Natural killer cell treated with Interleukin-12 subunit alpha and Interleukin-12 subunit beta and Interleukin-15 and Interleukin-18, amount 100 ng/mL, for 72 hours (primary cell): ENCODE data around the gene BFAR. TPM values are rescaled to one million over a fixed set of nuclear protein-coding genes. Genes with fewer than 3 reads are reported as not detected.
"Not testable (repeated sequence)": the region's sequence is repeated elsewhere in the genome, so short reads cannot be mapped to it uniquely, and the experiment has no call there.

Experiments
- ATAC-seq, 2 donors: fragments of 150-1000 bp; cut with Tn5 transposase in 1 of 2; sonication (Bioruptor Pico), chemical (Tn5 transposase) in 1 of 2; 2 replicates each; pipeline ENCODE4 v1.10.0; 2021
- DNase-seq: peaks from one replicate; pipeline ENCODE4 v3.0.0; 2022; ENCODE audit warnings: low spot score
- H3K27ac Mint-ChIP-seq, 2 donors: 1 replicate in 1 of 2; 2 replicates in 1 of 2; pipeline ENCODE4 v1.8.0; 2022; ENCODE audit warnings: mixed read lengths in 2 of 2, mild to moderate bottlenecking in 1 of 2, moderate library complexity in 1 of 2
- H3K27me3 Mint-ChIP-seq, 2 donors: 1 replicate in 1 of 2; 2 replicates in 1 of 2; pipeline ENCODE4 v1.8.0; 2022; ENCODE audit warnings: mixed read lengths in 2 of 2
- H3K36me3 Mint-ChIP-seq: one replicate; pipeline ENCODE4 v1.8.0; 2022; ENCODE audit warnings: mixed read lengths
- H3K4me1 Mint-ChIP-seq, 2 donors: 1 replicate in 1 of 2; 2 replicates in 1 of 2; pipeline ENCODE4 v1.8.0; 2022; ENCODE audit warnings: low read depth in 2 of 2, mixed read lengths in 2 of 2, mild to moderate bottlenecking in 1 of 2
- H3K4me3 Mint-ChIP-seq: one replicate; pipeline ENCODE4 v1.8.0; 2022; ENCODE audit warnings: mixed read lengths
- H3K9me3 Mint-ChIP-seq: 2 replicates; pipeline ENCODE4 v1.8.0; 2022; ENCODE audit warnings: mixed read lengths
- total RNA-seq, 2 donors: library from RNA; stranded (reverse); gene quantifications; one replicate each; pipeline ENCODE4 v1.2.3, GENCODE V29; 2022

The BFAR gene
- total RNA-seq, 2 donors from 2014 or later = 67.0 to 94.4 TPM

GRCh38 chr16:14649816-14650215, 17.1 kb downstream of the BFAR start:
- no peak overlapping the region for H3K27ac Mint-ChIP-seq
- peaks cover 13% of the 10 kb centered on the region for H3K36me3 Mint-ChIP-seq
- H3K4me1 Mint-ChIP-seq = peaks cover 0 to 7% of the 10 kb centered on the region in 2 donors
- H3K9me3 Mint-ChIP-seq = no peaks in the 10 kb centered on the region
- DNase-seq (no peak), ATAC-seq (no peak)
- no peak overlapping the region for H3K4me3 Mint-ChIP-seq
- H3K27me3 Mint-ChIP-seq = no peaks in the 10 kb centered on the region

GRCh38 chr16:14650629-14651028, 17.9 kb downstream of the BFAR start:
- H3K27ac Mint-ChIP-seq = no peak overlapping the region

GRCh38 chr16:14652726-14653125, 20.0 kb downstream of the BFAR start:
- H3K4me3 Mint-ChIP-seq = no peak overlapping the region
- H3K4me1 Mint-ChIP-seq = peaks cover 0 to 8% of the 10 kb centered on the region in 2 donors
- DNase-seq = no peak
- no peaks in the 10 kb centered on the region for H3K9me3 Mint-ChIP-seq
- H3K36me3 Mint-ChIP-seq = peaks cover 13% of the 10 kb centered on the region
- peak overlapping the region in 1 of 2 donors; percentile 12 for H3K27ac Mint-ChIP-seq
- no peak for ATAC-seq
- H3K27me3 Mint-ChIP-seq = no peaks in the 10 kb centered on the region

More at GRCh38 chr16:14650629-14651028, 17.9 kb downstream of the BFAR start:
- ATAC-seq (no peak), DNase-seq (no peak)
- Mint-ChIP-seq H3K36me3 (peaks cover 13% of the 10 kb centered on the region), H3K27me3 (no peaks in the 10 kb centered on the region), H3K4me3 (no peak overlapping the region), H3K9me3 (no peaks in the 10 kb centered on the region), H3K4me1 (peaks cover 0 to 7% of the 10 kb centered on the region in 2 donors)

- no peaks in the 10 kb centered on the region for H3K27me3 Mint-ChIP-seq
- peak overlapping the region in 1 of 2 donors; percentile 70 for H3K27ac Mint-ChIP-seq
- peaks cover 0 to 5% of the 10 kb centered on the region in 2 donors for H3K4me1 Mint-ChIP-seq
- H3K9me3 Mint-ChIP-seq = no peaks in the 10 kb centered on the region
- DNase-seq = no peak
- H3K4me3 Mint-ChIP-seq = no peak overlapping the region
- no peak for ATAC-seq
- peaks cover 11% of the 10 kb centered on the region for H3K36me3 Mint-ChIP-seq
These were observed 25.3 kb downstream of the BFAR start for GRCh38 chr16:14658063-14658462.

- Mint-ChIP-seq H3K9me3 (no peaks in the 10 kb centered on the region), H3K4me3 (no peak overlapping the region), H3K27ac (no peak overlapping the region), H3K27me3 (no peaks in the 10 kb centered on the region), H3K4me1 (peaks cover 8% of the 10 kb centered on the region in 2 donors), H3K36me3 (peaks cover 11% of the 10 kb centered on the region)
- no peak for ATAC-seq
- DNase-seq = no peak
These were observed 34.9 kb downstream of the BFAR start for GRCh38 chr16:14667347-14668266.

- DNase-seq (no peak), ATAC-seq (no peak)
- no peaks in the 10 kb centered on the region for H3K27me3 Mint-ChIP-seq
- H3K36me3 Mint-ChIP-seq = peaks cover 9% of the 10 kb centered on the region
- H3K9me3 Mint-ChIP-seq = no peaks in the 10 kb centered on the region
- H3K27ac Mint-ChIP-seq = no peak overlapping the region
- H3K4me1 Mint-ChIP-seq = peaks cover 9 to 10% of the 10 kb centered on the region in 2 donors
- H3K4me3 Mint-ChIP-seq = no peak overlapping the region
These were observed 35.9 kb downstream of the BFAR start for GRCh38 chr16:14668556-14669223.

- Mint-ChIP-seq H3K27me3 (no peaks in the 10 kb centered on the region), H3K4me1 (peaks cover 9 to 10% of the 10 kb centered on the region in 2 donors), H3K9me3 (no peaks in the 10 kb centered on the region), H3K27ac (no peak overlapping the region), H3K36me3 (peaks cover 9% of the 10 kb centered on the region), H3K4me3 (no peak overlapping the region)
- DNase-seq (no peak), ATAC-seq (no peak)
These were observed 37.0 kb downstream of the BFAR start for GRCh38 chr16:14669776-14670175.

GRCh38 chr16:14672403-14672971, 39.7 kb downstream of the BFAR start:
- peak overlapping the region; percentile 3 to 12 for H3K27ac Mint-ChIP-seq
- ATAC-seq = no peak

GRCh38 chr16:14676633-14677032, 43.9 kb downstream of the BFAR start:
- no peaks in the 10 kb centered on the region for H3K36me3 Mint-ChIP-seq
- ATAC-seq = no peak
- no peaks in the 10 kb centered on the region for H3K9me3 Mint-ChIP-seq
- DNase-seq = no peak
- no peak overlapping the region for H3K4me3 Mint-ChIP-seq
- peaks cover 9 to 10% of the 10 kb centered on the region in 2 donors for H3K4me1 Mint-ChIP-seq
- H3K27ac Mint-ChIP-seq = no peak overlapping the region
- H3K27me3 Mint-ChIP-seq = peaks cover 6 to 15% of the 10 kb centered on the region in 2 donors

More at GRCh38 chr16:14672403-14672971, 39.7 kb downstream of the BFAR start:
- Mint-ChIP-seq H3K36me3 (no peaks in the 10 kb centered on the region), H3K27me3 (peaks cover 0 to 3% of the 10 kb centered on the region in 2 donors), H3K4me1 (peaks cover 9 to 10% of the 10 kb centered on the region in 2 donors), H3K9me3 (no peaks in the 10 kb centered on the region), H3K4me3 (peak overlapping the region; percentile 36)
- DNase-seq = no peak

- ATAC-seq = no peak
- H3K27ac Mint-ChIP-seq = no peak overlapping the region
- H3K9me3 Mint-ChIP-seq = no peaks in the 10 kb centered on the region
- peaks cover under 1 to 2% of the 10 kb centered on the region in 2 donors for H3K4me1 Mint-ChIP-seq
- no peak overlapping the region for H3K4me3 Mint-ChIP-seq
- no peaks in the 10 kb centered on the region for H3K36me3 Mint-ChIP-seq
- peaks cover 6 to 15% of the 10 kb centered on the region in 2 donors for H3K27me3 Mint-ChIP-seq
- DNase-seq = no peak
These were observed 44.9 kb downstream of the BFAR start for GRCh38 chr16:14677627-14678026.

GRCh38 chr16:14678748-14679497, 46.2 kb downstream of the BFAR start:
- H3K4me1 Mint-ChIP-seq = no peaks in the 10 kb centered on the region
- H3K27me3 Mint-ChIP-seq = peaks cover 6 to 15% of the 10 kb centered on the region in 2 donors
- no peak overlapping the region for H3K4me3 Mint-ChIP-seq
- DNase-seq (no peak), ATAC-seq (no peak)
- H3K9me3 Mint-ChIP-seq = no peaks in the 10 kb centered on the region
- H3K27ac Mint-ChIP-seq = no peak overlapping the region
- no peaks in the 10 kb centered on the region for H3K36me3 Mint-ChIP-seq

GRCh38 chr16:14680396-14680795, 47.6 kb downstream of the BFAR start:
- peaks cover 6 to 15% of the 10 kb centered on the region in 2 donors for H3K27me3 Mint-ChIP-seq
- H3K27ac Mint-ChIP-seq, DNase-seq, H3K36me3 Mint-ChIP-seq, H3K4me1 Mint-ChIP-seq, ATAC-seq, H3K9me3 Mint-ChIP-seq, H3K4me3 Mint-ChIP-seq: not testable (repeated sequence)

GRCh38 chr16:14681115-14681514, 48.4 kb downstream of the BFAR start:
- no peaks in the 10 kb centered on the region for H3K9me3 Mint-ChIP-seq
- ATAC-seq (no peak), DNase-seq (no peak)
- H3K4me3 Mint-ChIP-seq = no peak overlapping the region
- no peaks in the 10 kb centered on the region for H3K4me1 Mint-ChIP-seq
- H3K27me3 Mint-ChIP-seq = peaks cover 6 to 15% of the 10 kb centered on the region in 2 donors
- H3K36me3 Mint-ChIP-seq = no peaks in the 10 kb centered on the region
- H3K27ac Mint-ChIP-seq = no peak overlapping the region
